ENCODE measurements around the gene DGKZ.
A peak's percentile ranks its signal among the peaks of the same experiment; 100 is the strongest.

Gene DGKZ

DNA sequence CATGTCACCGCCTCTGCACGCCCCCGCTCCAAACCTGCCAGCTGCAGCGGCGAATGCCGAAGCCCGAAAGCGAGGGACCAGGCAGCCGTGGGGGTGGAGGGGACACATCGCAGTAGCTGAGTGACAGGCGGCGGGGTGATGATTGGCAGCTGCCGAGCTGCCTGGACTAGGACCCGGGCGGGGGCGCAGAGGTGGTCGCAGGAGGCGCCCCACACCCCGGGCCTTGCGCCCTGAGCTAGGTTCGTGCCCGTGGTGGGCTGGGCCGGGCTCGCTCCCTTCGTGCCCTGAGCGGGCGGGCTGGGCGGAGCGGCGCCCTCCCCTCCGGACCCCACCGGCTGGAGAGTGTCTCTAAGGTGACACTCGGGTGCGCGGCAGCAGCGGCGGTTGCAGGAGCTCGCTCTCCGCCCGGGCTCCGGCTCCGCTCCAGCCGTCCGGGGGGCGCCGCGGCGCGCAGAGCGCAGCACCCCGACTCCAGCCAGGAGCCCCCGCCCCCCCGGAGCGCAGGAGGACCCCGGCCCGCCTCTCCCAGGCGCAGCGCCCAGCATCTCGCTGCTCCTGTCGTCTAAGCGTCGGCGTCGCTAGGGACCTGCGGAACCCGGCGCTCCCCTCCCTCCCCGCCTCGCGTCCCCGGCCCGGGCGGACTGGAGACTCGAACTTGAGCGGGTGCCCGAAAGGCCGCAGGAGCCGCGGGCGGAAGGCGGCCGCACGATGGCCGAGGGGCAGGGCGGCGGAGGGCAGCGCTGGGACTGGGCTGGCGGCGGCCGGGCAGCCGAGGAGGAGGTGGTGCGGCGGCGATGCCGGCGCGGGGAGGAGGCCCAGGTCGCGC lies 14.5 kb upstream of the DGKZ start:
- no peak for TF ChIP-seq POLR2A (IDR thresholded peaks at IDR 0.05; ENCODE audit: low read depth, low read length)

DNA sequence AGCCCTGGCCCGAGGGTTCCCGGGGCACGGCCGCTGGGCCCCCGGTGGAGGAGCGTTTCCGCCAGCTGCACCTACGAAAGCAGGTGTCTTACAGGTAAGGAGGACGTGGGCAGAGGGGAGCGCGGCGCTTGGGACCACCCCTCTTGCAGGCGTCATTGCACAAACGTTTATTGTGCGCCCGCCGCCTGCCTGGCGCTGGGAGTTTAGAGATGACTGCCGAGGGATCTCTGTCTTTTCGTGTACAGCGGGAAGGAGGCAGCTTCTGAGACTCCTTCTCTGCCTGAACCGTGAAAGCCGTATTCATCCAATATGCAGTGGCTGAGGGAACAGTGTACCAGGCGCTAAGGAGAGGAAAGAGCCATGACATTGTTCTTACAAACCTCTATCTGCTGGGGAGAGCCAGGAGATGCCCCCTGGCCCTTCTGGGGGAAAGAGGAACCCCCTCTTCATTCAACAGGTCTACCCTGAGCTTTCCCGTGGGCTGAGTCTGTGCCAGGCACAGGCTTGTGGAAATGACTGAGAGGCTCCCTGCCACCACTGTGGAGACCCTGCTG lies 13.8 kb upstream of the DGKZ start:
- FAIRE-seq: no peak
- no peak for TF ChIP-seq POLR2A (IDR thresholded peaks at IDR 0.05; ENCODE audit: low read depth, low read length)
- no peak for DNase-seq (ENCODE audit: insufficient read length, low spot score)

More for the DNA sequence above, 14.5 kb upstream of the DGKZ start:
- DNase-seq (ENCODE audit: insufficient read length, low spot score) (no peak), FAIRE-seq (no peak)

DNA sequence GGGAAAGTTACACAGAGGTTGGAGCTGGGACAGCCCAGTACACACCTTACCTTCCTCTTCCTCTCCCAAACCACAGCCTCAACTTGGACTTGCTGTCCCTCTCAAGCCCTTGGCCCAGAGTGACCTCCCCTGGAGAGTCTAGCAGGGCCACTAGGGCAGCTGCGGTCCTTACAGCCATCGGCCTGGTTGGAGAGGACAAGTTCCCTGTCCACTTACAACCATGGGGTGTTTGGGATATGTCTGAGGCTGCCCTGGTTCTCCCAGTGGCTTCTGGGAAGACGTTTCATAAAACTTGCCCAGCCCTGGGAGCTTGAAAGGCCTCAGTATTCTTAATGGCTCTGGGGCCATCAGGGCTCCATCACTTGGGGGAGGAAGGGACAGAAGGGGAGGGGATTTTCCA lies 13.1 kb upstream of the DGKZ start:
- TF ChIP-seq POLR2A (IDR thresholded peaks at IDR 0.05; ENCODE audit: low read depth, low read length): no peak
- FAIRE-seq: no peak
- DNase-seq (ENCODE audit: insufficient read length, low spot score): no peak

DNA sequence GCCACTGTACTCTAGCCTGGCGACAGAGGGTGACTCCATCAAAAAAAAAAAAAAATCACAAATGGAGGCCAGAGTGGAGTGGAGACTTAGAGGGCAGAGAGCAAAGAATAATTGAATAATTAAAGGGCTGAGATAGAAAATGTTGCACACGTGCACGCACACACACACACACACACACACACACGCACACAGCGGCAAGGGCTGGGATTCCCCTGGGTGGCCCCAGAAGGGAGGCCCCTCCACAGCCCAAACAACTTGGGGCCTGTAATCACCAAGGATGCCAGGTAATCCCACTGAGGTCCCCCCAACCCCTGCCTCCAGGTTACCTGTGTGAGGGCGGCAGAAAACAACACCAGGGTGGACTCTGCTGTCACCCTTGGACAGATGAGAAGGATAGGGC lies 12.0 kb upstream of the DGKZ start:
- no peak for TF ChIP-seq POLR2A (IDR thresholded peaks at IDR 0.05; ENCODE audit: low read depth, low read length)
- DNase-seq (ENCODE audit: insufficient read length, low spot score) (no peak), FAIRE-seq (no peak)

DNA sequence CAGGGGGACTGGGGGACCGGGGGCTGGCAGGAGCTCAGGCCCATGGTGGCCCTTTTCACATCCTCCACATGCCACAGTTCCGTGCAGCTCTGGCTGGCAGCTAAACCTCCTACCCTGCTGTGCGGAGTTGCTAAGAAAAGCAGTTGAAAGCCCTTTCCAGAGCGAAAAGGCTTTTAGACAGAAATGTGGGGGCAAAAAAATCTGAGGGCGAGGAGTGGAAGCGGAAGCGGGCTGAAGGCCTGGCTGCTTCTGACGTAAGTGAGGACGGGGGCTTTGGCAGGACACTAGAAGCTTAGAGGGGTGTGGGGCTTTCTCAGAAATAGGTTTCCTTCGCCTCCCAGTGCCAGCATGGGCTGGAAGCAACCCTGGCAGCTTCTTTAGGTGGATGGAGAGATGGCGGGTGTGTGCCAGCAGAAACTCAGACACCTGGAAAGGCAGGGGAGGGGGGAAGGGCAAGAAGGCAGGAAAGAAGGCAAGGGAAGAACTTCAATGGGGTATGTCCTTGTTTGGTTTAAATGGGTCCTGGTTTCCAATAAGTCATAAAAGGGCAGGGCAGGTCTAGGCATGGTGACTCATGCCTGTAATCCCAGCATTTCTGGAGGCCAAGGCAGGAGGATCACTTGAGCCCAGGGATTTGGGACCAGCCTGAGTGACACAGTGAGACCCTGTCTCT lies 11.2 kb upstream of the DGKZ start:
- FAIRE-seq (no peak), DNase-seq (ENCODE audit: insufficient read length, low spot score) (peak; percentile 75)
- TF ChIP-seq POLR2A (IDR thresholded peaks at IDR 0.05; ENCODE audit: low read depth, low read length): no peak

DNA sequence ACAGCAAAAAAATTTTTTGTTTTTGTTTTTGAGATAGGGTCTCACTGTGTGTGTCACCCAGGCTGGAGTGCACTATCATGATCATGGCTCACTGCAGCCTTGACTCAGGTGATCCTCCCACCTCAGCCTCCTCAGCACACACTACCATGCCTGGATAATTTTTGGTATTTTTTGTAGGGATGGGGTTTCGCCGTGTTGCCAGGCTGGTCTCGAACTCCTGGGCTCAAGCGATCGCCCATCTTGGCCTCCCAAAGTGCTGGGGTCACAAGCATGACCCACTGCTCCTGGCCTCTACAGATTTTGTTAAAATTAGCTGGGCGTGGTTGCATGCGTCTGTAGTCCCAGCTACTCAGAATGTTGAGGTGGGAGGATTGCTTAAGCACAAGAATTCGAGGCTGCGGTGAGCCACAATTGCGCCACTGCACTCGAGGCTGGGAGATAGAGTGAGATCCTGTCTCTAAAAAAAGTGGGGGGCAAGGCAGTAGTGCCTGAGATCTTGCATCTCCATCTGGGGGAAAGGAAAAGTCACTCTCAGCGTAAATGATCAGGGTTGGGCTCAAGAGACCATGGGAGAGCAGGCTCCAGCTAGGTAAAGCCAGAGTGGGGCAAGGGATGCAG lies 10.6 kb upstream of the DGKZ start:
- DNase-seq (ENCODE audit: insufficient read length, low spot score) (no peak), FAIRE-seq (no peak)
- no peak for TF ChIP-seq POLR2A (IDR thresholded peaks at IDR 0.05; ENCODE audit: low read depth, low read length)

DNA sequence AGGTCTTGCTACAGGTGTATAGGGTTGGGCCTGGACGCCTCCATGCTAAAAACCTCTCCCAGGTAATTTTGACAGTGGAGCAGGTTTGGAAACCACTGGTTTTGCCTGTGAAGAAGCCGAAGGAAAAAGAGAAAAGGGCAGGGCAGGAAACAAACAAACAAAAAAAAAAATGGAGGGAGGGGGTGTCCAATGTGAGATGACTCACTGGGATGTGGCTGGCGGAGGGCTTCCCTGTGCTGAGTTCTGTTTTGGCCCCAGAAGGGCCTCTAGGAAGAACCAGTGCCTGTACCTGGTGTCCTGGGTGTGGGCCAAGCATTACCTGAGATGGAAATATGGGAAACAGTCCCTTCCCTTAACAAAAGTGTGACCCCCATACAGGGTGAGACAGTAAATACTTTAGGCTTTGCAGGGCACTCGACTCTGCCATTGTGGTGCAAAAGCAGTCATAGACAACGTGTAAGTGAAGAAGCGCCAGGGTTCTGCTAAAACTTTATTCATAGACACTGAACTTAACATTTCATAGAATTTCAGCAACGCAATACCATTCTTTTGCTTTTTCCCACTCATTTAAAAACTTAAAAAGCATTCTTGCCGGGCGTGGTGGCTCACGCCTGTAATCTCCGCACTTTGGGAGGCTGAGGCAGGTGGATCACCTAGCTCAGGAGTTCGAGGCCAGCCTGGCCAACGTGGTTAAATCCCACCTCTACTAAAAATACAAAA lies 9.5 kb upstream of the DGKZ start:
- no peak for TF ChIP-seq POLR2A (IDR thresholded peaks at IDR 0.05; ENCODE audit: low read depth, low read length)
- FAIRE-seq (no peak), DNase-seq (ENCODE audit: insufficient read length, low spot score) (no peak)

DNA sequence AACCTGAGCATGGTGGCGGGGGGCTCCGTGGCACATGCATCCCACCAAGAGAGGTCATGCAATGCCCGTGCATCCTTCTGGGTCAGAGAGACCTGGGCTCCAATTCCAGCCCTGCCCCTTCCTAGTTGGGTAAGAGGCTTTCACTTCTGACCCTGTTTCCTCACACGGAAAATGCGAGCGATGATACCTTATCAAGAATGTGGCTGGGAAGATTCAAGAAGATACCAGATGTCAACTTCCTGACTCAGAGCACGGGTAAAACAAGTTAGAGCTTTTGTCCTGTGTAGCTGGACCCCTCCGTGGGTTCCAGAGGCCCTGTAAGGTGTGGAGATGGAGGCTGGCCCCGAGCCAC lies 8.7 kb upstream of the DGKZ start:
- FAIRE-seq (no peak), DNase-seq (ENCODE audit: insufficient read length, low spot score) (no peak)
- TF ChIP-seq POLR2A (IDR thresholded peaks at IDR 0.05; ENCODE audit: low read depth, low read length): no peak

DNA sequence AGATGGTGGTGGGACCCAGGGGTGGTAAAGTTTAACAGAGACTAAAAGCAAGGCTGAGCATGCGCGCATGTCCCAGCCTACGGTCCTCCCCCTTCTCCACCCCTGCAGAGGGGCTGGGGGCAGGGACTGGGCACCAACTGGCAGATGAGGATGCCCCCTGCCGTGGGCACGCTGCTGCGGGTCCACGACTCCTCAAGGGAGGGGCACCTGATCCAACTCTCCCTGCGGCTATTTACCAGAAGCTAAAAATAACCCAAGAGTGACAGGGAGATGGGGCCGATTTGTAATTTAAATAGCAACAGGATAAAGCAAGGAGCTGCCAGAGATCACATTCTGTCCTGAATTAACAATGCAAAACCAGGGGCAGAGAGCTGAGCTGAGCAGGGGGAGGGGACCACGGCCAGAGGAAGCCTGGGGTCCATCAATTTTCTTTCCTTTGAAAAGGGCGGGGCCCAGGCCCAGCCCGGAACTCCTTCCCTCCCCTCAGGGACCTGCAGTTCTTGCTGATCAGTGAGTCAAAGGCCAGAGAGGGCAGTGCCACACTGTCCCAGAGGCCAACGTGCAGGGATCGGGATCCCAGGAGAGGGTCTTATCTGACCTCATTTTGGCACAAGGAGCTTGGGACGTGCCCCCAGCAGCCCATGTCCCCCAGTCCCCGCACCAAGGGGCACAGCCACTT lies 8.1 kb upstream of the DGKZ start:
- no peak for TF ChIP-seq POLR2A (IDR thresholded peaks at IDR 0.05; ENCODE audit: low read depth, low read length)
- no peak for FAIRE-seq
- DNase-seq (ENCODE audit: insufficient read length, low spot score): peak; percentile 73

DNA sequence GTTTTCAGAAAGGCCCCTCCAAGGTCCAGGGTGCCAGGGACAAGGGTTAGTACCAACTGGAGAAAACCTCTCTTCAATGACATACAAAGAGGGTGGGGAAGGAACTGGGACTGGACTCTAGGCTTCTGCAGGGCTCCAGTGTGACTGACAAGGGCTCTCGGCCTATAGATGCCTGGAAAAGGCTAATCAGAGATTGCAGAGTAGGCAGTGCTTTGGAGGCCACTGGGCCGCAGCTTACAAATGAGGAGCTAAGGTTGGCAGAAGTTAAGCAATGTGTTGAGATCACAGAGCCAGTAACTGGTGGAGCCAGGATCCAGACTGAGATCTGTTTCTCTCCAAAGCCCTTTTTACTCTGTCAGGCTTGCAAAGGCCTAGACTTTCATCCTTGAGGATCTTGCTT lies 7.4 kb upstream of the DGKZ start:
- FAIRE-seq (no peak), DNase-seq (ENCODE audit: insufficient read length, low spot score) (no peak)

DNA sequence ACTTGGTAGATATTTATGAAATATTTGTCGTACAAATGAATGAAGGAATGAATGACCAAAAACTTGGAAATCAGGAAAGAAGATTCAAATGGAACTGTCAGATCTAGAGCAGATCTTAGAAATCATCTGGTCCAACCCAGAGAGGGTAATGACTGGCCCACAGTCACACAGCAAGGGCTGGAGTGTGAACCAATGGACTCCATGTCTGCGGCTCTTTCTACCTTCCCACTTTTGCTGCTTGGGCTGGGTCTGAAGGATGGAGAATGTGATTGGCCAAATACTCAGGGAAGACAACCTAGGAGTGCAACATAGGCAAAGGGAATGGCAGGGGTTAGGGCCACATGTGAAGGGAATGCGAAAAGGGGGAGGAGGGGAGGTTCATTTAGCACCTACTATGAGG lies 5.8 kb upstream of the DGKZ start:
- FAIRE-seq (no peak), DNase-seq (ENCODE audit: insufficient read length, low spot score) (no peak)
- no peak for TF ChIP-seq POLR2A (IDR thresholded peaks at IDR 0.05; ENCODE audit: low read depth, low read length)

More for the DNA sequence above, 7.4 kb upstream of the DGKZ start:
- TF ChIP-seq POLR2A (IDR thresholded peaks at IDR 0.05; ENCODE audit: low read depth, low read length): no peak

DNA sequence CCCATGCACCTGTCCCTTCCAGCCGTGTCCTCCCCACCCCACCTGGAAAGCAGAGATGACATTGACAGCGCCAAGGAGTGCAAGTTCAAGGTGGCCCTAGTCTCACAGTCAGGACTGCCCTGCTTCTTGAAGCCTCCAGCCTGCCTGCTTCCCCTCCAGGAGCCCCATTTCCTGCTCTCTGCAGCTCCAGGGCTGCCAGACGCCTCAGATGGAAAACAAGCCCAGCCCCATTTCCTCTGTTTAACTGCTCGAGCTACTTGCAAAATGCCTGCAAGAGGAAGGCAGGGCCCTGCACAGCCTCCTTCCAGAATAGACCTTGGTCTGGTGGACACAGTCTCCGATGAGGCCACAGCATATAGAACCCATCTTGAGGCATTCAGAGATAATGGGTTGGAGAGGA lies 5.0 kb upstream of the DGKZ start:
- TF ChIP-seq POLR2A (IDR thresholded peaks at IDR 0.05; ENCODE audit: low read depth, low read length): no peak
- FAIRE-seq (no peak), DNase-seq (ENCODE audit: insufficient read length, low spot score) (no peak)

DNA sequence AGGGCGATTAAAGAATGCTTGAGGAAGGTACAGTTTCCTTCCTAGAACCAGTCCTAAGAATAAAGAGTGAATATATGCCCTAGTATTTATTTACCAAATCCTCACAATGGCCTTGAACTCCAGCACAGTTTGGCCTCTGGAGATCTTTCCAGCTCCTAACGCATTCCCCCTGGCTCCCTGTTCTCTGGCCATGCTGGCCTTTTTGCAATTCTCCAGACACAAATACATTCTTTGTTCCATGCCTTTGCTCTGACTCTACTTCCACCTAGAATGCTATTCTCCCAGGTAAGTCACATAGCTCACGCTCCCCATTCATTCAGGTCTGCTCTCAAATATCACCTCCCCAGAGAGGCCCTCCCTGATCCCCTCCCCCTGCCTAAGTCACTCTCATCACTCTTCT lies 3.7 kb upstream of the DGKZ start:
- DNase-seq (ENCODE audit: insufficient read length, low spot score) (no peak), FAIRE-seq (no peak)
- no peak for TF ChIP-seq POLR2A (IDR thresholded peaks at IDR 0.05; ENCODE audit: low read depth, low read length)
